MCF 10A (cell line): Measurements from ENCODE around the gene CD244. TPM values are rescaled to one million over a fixed set of nuclear protein-coding genes. Genes with fewer than 3 reads are reported as not detected.

Experiments used
- BruUV-seq: library from RNA; stranded (reverse); fragments of 400-500 nt; replicated peaks from 2 replicates; lab custom pipeline; 2021; lab: Mats Ljungman, UMichigan
- CTCF ChIA-PET: fragments of 300-600 bp; sonication (Branson Sonifier 250); formaldehyde crosslinking; extraction: SDS; loops from one replicate; lab custom pipeline; 2021; ENCODE audit warnings: antibody characterized with exemption, inconsistent platforms; lab: Yijun Ruan, JAX
- POLR2A ChIA-PET: fragments of 300-600, 350-650 bp; sonication (Branson Sonifier 250); formaldehyde crosslinking; extraction: SDS; loops from one replicate; lab custom pipeline; 2020; ENCODE audit warnings: antibody characterized with exemption, inconsistent platforms; lab: Yijun Ruan, JAX
- DNase-seq: peaks from one replicate; pipeline ENCODE4 v3.0.0-alpha.2; 2018; ENCODE audit not compliant: unreplicated experiment
- H3K27ac Mint-ChIP-seq: one replicate; pipeline ENCODE4 v1.8.0; 2022; ENCODE audit warnings: mild to moderate bottlenecking, low read depth, mixed read lengths; ENCODE audit not compliant: unreplicated experiment
- H3K27me3 Mint-ChIP-seq: one replicate; pipeline ENCODE4 v1.8.0; 2022; ENCODE audit warnings: mixed read lengths; ENCODE audit not compliant: insufficient read depth, unreplicated experiment
- H3K36me3 Mint-ChIP-seq: one replicate; pipeline ENCODE4 v1.8.0; 2022; ENCODE audit warnings: mild to moderate bottlenecking, moderate library complexity, mixed read lengths; ENCODE audit not compliant: insufficient read depth, unreplicated experiment
- H3K4me1 Mint-ChIP-seq: one replicate; pipeline ENCODE4 v1.8.0; 2022; ENCODE audit warnings: mixed read lengths; ENCODE audit not compliant: insufficient read depth, unreplicated experiment
- H3K4me3 Mint-ChIP-seq: one replicate; pipeline ENCODE4 v1.8.0; 2022; ENCODE audit warnings: mild to moderate bottlenecking, moderate library complexity, mixed read lengths; ENCODE audit not compliant: unreplicated experiment
- H3K9me3 Mint-ChIP-seq: one replicate; pipeline ENCODE4 v1.8.0; 2022; ENCODE audit warnings: mixed read lengths; ENCODE audit not compliant: unreplicated experiment
- CTCF ChIP-seq: fragments of 200-600 bp; IDR thresholded peaks from one replicate; pipeline ENCODE4 v1.8.0; 2022; ENCODE audit warnings: antibody characterized with exemption, mild to moderate bottlenecking; ENCODE audit not compliant: unreplicated experiment
- intact Hi-C: fragments of 100-400 bp; cut with micrococcal nuclease; formaldehyde crosslinking; loops from 2 replicates; pipeline ENCODE4 v1.14.1; 2022
- total RNA-seq: library from RNA; stranded (reverse); gene quantifications from 2 replicates; pipeline ENCODE4 v1.2.3, GENCODE V29; 2022

The CD244 gene
- total RNA-seq, 1 experiment from 2014 or later, result not detected

GRCh38 chr1:160836981-160837557, 25.6 kb downstream of the CD244 start:
- Mint-ChIP-seq H3K36me3 (no peaks in the 10 kb centered on the region), H3K27me3 (no peaks in the 10 kb centered on the region), H3K9me3 (no peaks in the 10 kb centered on the region), H3K4me3 (no peak overlapping the region), H3K27ac (no peak overlapping the region), H3K4me1 (no peaks in the 10 kb centered on the region)
- no TSS peak for BruUV-seq
- intact Hi-C loops, result loop anchor here (5.0 kb wide), 1 partner anchor 260 kb away; the partner anchor contains the start of gene KLHDC9
- DNase-seq, result no peak
- ChIA-PET POLR2A (interaction anchor here (0.6 to 3.5 kb wide), 3 partner anchors 116 to 260 kb away, joined by 3 to 20 read pairs (median 4); no protein-coding TSS in a partner anchor), CTCF (interaction anchor here (0.6 to 5.0 kb wide), 22 partner anchors 10 to 302 kb away, joined by 3 to 139 read pairs (median 4); partner anchors contain the start of gene ITLN2)
- no peak for TF ChIP-seq CTCF

- H3K9me3 Mint-ChIP-seq, result no peaks in the 10 kb centered on the region
- no TSS peak for BruUV-seq
- POLR2A ChIA-PET, result interaction anchor here (1.0 to 3.5 kb wide), 2 partner anchors 116 to 260 kb away, joined by 4 to 20 read pairs; no protein-coding TSS in a partner anchor
These were observed 26.1 kb downstream of the CD244 start for GRCh38 chr1:160836561-160836960.

DNA sequence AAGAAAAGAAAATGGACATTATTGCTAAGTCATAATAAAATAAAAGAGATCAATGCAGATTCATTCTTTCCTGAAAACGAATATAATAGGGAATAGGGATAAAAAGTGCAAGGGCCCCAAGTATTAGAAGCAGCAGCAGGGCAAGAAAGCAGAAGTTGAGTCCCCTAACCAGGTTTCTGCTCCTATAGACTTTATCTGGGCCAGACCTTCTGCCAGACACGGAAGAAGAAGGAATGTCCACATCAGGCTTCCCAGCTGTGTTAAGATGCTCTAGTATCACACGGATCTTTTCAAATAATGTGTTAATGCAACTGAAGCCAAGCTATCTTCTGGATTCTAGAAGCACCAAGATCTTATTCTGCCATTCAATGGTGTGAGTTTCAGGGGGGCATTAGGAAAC, 26.9 kb downstream of the CD244 start:
- no peaks in the 10 kb centered on the region for H3K36me3 Mint-ChIP-seq
- ChIA-PET CTCF (interaction anchor here (0.6 to 5.0 kb wide), 52 partner anchors 8 to 546 kb away, joined by 3 to 139 read pairs (median 4); partner anchors contain the start of genes DEDD, ITLN2, KLHDC9 and SLAMF7), POLR2A (interaction anchor here (0.6 to 3.5 kb wide), 4 partner anchors 8 to 261 kb away, joined by 3 to 20 read pairs (median 4); no protein-coding TSS in a partner anchor)
- no peaks in the 10 kb centered on the region for H3K9me3 Mint-ChIP-seq
- H3K27me3 Mint-ChIP-seq, result no peaks in the 10 kb centered on the region
- H3K4me3 Mint-ChIP-seq, result no peak overlapping the region
- H3K4me1 Mint-ChIP-seq, result no peaks in the 10 kb centered on the region
- DNase-seq, result no peak
- TF ChIP-seq CTCF, result no peak
- no peak overlapping the region for H3K27ac Mint-ChIP-seq
- intact Hi-C loops, result loop anchor here (1.0 to 5.0 kb wide), 3 partner anchors 116 to 262 kb away; partner anchors contain the start of gene KLHDC9
- no TSS peak for BruUV-seq

More at GRCh38 chr1:160836561-160836960, 26.1 kb downstream of the CD244 start:
- no peak overlapping the region for H3K4me3 Mint-ChIP-seq
- H3K4me1 Mint-ChIP-seq, result no peaks in the 10 kb centered on the region
- H3K27me3 Mint-ChIP-seq, result no peaks in the 10 kb centered on the region
- H3K27ac Mint-ChIP-seq, result no peak overlapping the region
- CTCF ChIA-PET, result interaction anchor here (0.6 to 5.0 kb wide), 24 partner anchors 11 to 617 kb away, joined by 3 to 139 read pairs (median 4); partner anchors contain the start of gene ITLN2
- DNase-seq, result no peak
- no peak for TF ChIP-seq CTCF
- intact Hi-C loops, result loop anchor here (5.0 kb wide), 1 partner anchor 261 kb away; the partner anchor contains the start of gene KLHDC9
- no peaks in the 10 kb centered on the region for H3K36me3 Mint-ChIP-seq
